K562 (cell line): ENCODE measurements around the gene PAF1. TPM values are rescaled to one million over a fixed set of nuclear protein-coding genes. Genes with fewer than 3 reads are reported as not detected.

Experiments used
- ADNP ChIP-seq: fragments of 200-800 bp; sonication (Bioruptor generic); IDR thresholded peaks from 2 replicates; pipeline ENCODE4 v1.6.1; 2016; ENCODE audit warnings: missing genetic modification characterization, missing compliant biosample characterization
- BACH1 ChIP-seq: fragments of 200-800 bp; sonication (Bioruptor generic); IDR thresholded peaks from 2 replicates; pipeline ENCODE4 v1.6.1; 2016; ENCODE audit warnings: missing genetic modification characterization, missing compliant biosample characterization
- CBX5 ChIP-seq: IDR thresholded peaks from 2 replicates; pipeline ENCODE4 v1.6.1; 2014; ENCODE audit warnings: low read depth, borderline replicate concordance
- NCOA2 ChIP-seq, 2 experiments: fragments of 450-650 bp; IDR thresholded peaks; 2 replicates each; pipeline ENCODE4 v1.6.1; 2018; ENCODE audit warnings: mild to moderate bottlenecking in 2 of 2, moderate library complexity in 1 of 2; ENCODE audit not compliant: partially characterized antibody in 2 of 2
- NELFE ChIP-seq: IDR thresholded peaks from 2 replicates; pipeline ENCODE4 v1.6.1; 2011; ENCODE audit warnings: mild to moderate bottlenecking; ENCODE audit not compliant: insufficient read depth, insufficient read length
- POLR3G ChIP-seq: IDR thresholded peaks from 2 replicates; pipeline ENCODE4 v1.6.1; 2011; ENCODE audit not compliant: insufficient read length, insufficient replicate concordance; ENCODE audit errors: extremely low read depth
- ZNF134 ChIP-seq: fragments of 250-450 bp; sonication (Bioruptor Pico); conservative IDR thresholded peaks from 2 replicates; pipeline ENCODE4 v1.4.0; 2020
- polyA plus RNA-seq, 8 experiments: library from polyadenylated mRNA; depleted of rRNA in 4 of 8; stranded (reverse) in 5 of 8; unstranded in 3 of 8; fragments of >200 nt; fragmentation: Nextera tagmentation in 2 of 8; fragmentation: Illumina TruSeq in 1 of 8; extraction: Ambion mirVana in 2 of 8; extraction: Trizol in 1 of 8; gene quantifications; 2 replicates each; pipeline versions ENCODE4 v1.2.1 to v1.2.3, GENCODE V29; 2011 to 2014; ENCODE audit warnings: inconsistent platforms in 1 of 8, missing spikeins in 1 of 8
- total RNA-seq, 7 experiments: library from RNA; depleted of rRNA in 6 of 7; stranded (reverse); fragments of >200 nt in 6 of 7; fragmentation: Illumina TruSeq in 2 of 7; extraction: Trizol in 2 of 7; gene quantifications; 2 replicates each; pipeline versions ENCODE4 v1.2.1 to v1.2.3, GENCODE V29; 2011 to 2021; ENCODE audit warnings: low replicate concordance in 1 of 7
- TF ChIP-seq, protein P1 (sequence below): fragments of 450-650 bp; IDR thresholded peaks from 2 replicates; pipeline ENCODE4 v1.6.1; 2017; ENCODE audit warnings: mild to moderate bottlenecking, moderate library complexity
- TF ChIP-seq, protein P2 (sequence below), 2 experiments: fragments of 200-800 bp in 1 of 2; sonication (Bioruptor generic) in 1 of 2; sonication (generic) in 1 of 2; formaldehyde crosslinking in 1 of 2; IDR thresholded peaks in 1 of 2; conservative IDR thresholded peaks in 1 of 2; 2 replicates each; pipeline versions ENCODE4 v1.5.0 to v1.6.1; 2016 to 2020; ENCODE audit warnings: missing compliant biosample characterization in 1 of 2, missing genetic modification characterization in 1 of 2, missing genetic modification reagents in 1 of 2
- TF ChIP-seq, protein P3 (sequence below): fragments of 450-650 bp; formaldehyde crosslinking; IDR thresholded peaks from 2 replicates; pipeline ENCODE4 v1.4.0; 2022; ENCODE audit warnings: mild to moderate bottlenecking, moderate library complexity
- TF ChIP-seq, protein P4 (sequence below): sonication (generic); formaldehyde crosslinking; IDR thresholded peaks from 2 replicates; pipeline ENCODE4 v1.9.0; 2022; ENCODE audit warnings: mild to moderate bottlenecking, missing genetic modification reagents
- TF ChIP-seq, protein P5 (sequence below): fragments of 250-450 bp; sonication (Bioruptor Pico); IDR thresholded peaks from 2 replicates; pipeline ENCODE4 v1.9.0; 2021; ENCODE audit warnings: mild to moderate bottlenecking, inconsistent platforms
- TF ChIP-seq, protein P6 (sequence below): fragments of 450-650 bp; formaldehyde crosslinking; IDR thresholded peaks from 2 replicates; pipeline ENCODE4 v1.4.0; 2020; ENCODE audit warnings: mild to moderate bottlenecking, mixed read lengths
- TF ChIP-seq, protein P7 (sequence below): IDR thresholded peaks from 3 replicates; pipeline ENCODE4 v1.6.1; 2011; ENCODE audit warnings: borderline replicate concordance, mild to moderate bottlenecking, moderate library complexity; ENCODE audit not compliant: insufficient read length; ENCODE audit errors: extremely low read depth

PAF1 gene
- total and polyA plus RNA-seq, 9 of the 15 experiments (the other 6 are each of a cell fraction or from before 2014, with no cell fraction given), result 1.5 to 45.0 (median 33.8) TPM

DNA sequence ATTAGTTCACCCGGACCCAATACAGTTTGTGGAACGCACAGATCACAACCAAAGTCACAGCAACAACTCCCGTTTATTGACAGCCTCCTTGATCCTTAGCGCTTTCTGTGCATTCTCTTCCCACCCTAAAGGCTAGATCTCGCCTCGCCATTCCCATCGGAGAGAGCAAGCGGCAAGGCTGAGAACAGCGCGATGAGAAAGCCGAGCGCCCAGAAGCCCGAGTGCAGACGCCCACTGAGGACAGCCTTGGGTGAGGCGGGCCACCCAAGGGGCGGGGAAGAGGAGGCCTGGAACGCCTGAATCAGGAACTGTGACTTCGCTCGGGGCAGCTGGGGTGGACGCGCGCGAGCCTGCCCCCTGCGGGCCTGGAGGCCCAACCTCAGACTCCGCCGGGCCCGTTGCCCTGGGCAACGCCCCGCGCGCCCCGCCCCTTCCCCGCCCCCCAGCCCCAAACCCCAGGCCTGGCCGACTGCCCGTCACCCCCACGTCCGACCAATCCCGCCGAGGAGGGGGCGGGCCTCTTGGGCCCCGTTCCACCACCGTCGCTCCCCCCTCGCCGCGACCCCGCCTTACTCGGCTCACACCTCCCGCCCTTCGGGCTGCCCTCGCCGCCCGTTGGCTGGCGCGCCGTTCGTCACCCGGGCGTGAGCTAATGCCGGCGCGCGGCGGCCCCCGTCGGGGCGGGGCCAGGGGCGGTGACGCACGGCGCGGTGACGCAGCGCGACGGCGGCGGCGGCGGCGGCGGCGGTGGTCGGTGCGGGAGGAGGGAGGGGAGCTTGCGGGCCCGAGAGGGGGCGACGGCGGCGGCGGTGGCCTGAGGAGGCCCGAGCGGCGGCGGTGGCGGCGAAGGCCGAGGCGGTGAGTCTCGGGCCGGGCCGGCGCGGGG lies 48.9 kb downstream of the PAF1 start, which contains the start of gene SAMD4B (continued):
- TF ChIP-seq, protein P1, sequence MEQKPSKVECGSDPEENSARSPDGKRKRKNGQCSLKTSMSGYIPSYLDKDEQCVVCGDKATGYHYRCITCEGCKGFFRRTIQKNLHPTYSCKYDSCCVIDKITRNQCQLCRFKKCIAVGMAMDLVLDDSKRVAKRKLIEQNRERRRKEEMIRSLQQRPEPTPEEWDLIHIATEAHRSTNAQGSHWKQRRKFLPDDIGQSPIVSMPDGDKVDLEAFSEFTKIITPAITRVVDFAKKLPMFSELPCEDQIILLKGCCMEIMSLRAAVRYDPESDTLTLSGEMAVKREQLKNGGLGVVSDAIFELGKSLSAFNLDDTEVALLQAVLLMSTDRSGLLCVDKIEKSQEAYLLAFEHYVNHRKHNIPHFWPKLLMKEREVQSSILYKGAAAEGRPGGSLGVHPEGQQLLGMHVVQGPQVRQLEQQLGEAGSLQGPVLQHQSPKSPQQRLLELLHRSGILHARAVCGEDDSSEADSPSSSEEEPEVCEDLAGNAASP, result no peak
- TF ChIP-seq BACH1 (tag) (no peak), ADNP (tag) (no peak), POLR3G (no peak), CBX5 (peak; percentile 77; the same call in 1 of the 2 replicates), NCOA2 (IDR thresholded peaks at IDR 0.05; ENCODE audit: partially characterized antibody in 2 of 2) (no peak), NELFE (no peak), ZNF134 (CRISPR knock-in tag) (no peak)
- TF ChIP-seq, protein P2, sequence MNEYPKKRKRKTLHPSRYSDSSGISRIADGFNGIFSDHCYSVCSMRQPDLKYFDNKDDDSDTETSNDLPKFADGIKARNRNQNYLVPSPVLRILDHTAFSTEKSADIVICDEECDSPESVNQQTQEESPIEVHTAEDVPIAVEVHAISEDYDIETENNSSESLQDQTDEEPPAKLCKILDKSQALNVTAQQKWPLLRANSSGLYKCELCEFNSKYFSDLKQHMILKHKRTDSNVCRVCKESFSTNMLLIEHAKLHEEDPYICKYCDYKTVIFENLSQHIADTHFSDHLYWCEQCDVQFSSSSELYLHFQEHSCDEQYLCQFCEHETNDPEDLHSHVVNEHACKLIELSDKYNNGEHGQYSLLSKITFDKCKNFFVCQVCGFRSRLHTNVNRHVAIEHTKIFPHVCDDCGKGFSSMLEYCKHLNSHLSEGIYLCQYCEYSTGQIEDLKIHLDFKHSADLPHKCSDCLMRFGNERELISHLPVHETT (CRISPR knock-in tag; conservative IDR thresholded peaks at IDR 0.05 in 1 of 2, IDR thresholded peaks at IDR 0.05 in 1 of 2), result peak in 1 of 2 experiments; percentile 74; a peak in 2 of 4 replicates
- TF ChIP-seq, protein P3, sequence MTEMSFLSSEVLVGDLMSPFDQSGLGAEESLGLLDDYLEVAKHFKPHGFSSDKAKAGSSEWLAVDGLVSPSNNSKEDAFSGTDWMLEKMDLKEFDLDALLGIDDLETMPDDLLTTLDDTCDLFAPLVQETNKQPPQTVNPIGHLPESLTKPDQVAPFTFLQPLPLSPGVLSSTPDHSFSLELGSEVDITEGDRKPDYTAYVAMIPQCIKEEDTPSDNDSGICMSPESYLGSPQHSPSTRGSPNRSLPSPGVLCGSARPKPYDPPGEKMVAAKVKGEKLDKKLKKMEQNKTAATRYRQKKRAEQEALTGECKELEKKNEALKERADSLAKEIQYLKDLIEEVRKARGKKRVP, result no peak
- TF ChIP-seq, protein P4, sequence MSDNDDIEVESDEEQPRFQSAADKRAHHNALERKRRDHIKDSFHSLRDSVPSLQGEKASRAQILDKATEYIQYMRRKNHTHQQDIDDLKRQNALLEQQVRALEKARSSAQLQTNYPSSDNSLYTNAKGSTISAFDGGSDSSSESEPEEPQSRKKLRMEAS (CRISPR knock-in tag), result peak; percentile 61
- TF ChIP-seq, protein P5, sequence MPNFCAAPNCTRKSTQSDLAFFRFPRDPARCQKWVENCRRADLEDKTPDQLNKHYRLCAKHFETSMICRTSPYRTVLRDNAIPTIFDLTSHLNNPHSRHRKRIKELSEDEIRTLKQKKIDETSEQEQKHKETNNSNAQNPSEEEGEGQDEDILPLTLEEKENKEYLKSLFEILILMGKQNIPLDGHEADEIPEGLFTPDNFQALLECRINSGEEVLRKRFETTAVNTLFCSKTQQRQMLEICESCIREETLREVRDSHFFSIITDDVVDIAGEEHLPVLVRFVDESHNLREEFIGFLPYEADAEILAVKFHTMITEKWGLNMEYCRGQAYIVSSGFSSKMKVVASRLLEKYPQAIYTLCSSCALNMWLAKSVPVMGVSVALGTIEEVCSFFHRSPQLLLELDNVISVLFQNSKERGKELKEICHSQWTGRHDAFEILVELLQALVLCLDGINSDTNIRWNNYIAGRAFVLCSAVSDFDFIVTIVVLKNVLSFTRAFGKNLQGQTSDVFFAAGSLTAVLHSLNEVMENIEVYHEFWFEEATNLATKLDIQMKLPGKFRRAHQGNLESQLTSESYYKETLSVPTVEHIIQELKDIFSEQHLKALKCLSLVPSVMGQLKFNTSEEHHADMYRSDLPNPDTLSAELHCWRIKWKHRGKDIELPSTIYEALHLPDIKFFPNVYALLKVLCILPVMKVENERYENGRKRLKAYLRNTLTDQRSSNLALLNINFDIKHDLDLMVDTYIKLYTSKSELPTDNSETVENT (CRISPR knock-in tag), result peak; percentile 100
- TF ChIP-seq, protein P6, sequence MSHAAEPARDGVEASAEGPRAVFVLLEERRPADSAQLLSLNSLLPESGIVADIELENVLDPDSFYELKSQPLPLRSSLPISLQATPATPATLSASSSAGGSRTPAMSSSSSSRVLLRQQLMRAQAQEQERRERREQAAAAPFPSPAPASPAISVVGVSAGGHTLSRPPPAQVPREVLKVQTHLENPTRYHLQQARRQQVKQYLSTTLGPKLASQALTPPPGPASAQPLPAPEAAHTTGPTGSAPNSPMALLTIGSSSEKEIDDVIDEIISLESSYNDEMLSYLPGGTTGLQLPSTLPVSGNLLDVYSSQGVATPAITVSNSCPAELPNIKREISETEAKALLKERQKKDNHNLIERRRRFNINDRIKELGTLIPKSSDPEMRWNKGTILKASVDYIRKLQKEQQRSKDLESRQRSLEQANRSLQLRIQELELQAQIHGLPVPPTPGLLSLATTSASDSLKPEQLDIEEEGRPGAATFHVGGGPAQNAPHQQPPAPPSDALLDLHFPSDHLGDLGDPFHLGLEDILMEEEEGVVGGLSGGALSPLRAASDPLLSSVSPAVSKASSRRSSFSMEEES (CRISPR knock-in tag), result no peak
- TF ChIP-seq, protein P7, sequence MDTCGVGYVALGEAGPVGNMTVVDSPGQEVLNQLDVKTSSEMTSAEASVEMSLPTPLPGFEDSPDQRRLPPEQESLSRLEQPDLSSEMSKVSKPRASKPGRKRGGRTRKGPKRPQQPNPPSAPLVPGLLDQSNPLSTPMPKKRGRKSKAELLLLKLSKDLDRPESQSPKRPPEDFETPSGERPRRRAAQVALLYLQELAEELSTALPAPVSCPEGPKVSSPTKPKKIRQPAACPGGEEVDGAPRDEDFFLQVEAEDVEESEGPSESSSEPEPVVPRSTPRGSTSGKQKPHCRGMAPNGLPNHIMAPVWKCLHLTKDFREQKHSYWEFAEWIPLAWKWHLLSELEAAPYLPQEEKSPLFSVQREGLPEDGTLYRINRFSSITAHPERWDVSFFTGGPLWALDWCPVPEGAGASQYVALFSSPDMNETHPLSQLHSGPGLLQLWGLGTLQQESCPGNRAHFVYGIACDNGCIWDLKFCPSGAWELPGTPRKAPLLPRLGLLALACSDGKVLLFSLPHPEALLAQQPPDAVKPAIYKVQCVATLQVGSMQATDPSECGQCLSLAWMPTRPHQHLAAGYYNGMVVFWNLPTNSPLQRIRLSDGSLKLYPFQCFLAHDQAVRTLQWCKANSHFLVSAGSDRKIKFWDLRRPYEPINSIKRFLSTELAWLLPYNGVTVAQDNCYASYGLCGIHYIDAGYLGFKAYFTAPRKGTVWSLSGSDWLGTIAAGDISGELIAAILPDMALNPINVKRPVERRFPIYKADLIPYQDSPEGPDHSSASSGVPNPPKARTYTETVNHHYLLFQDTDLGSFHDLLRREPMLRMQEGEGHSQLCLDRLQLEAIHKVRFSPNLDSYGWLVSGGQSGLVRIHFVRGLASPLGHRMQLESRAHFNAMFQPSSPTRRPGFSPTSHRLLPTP, result no peak
